ENCODE measurements around the gene KIF2A. TPM values are rescaled to one million over a fixed set of nuclear protein-coding genes. Genes with fewer than 3 reads are reported as not detected.
"Not testable (repeated sequence)": the region's sequence is repeated elsewhere in the genome, so short reads cannot be mapped to it uniquely, and the experiment has no call there.

KIF2A gene
- total RNA-seq, 1 donor from 2014 or later, result 67.0 TPM

- DNase-seq (ENCODE audit: low read depth in 2 of 2), result not testable (repeated sequence)
Measured at GRCh38 chr5:62291829-62292228, 14.2 kb upstream of the KIF2A start.

GRCh38 chr5:62296998-62297397, 9.0 kb upstream of the KIF2A start:
- no peak for DNase-seq (ENCODE audit: low read depth in 2 of 2)

- no peak for DNase-seq (ENCODE audit: low read depth in 2 of 2)
Measured at GRCh38 chr5:62298118-62298517, 7.9 kb upstream of the KIF2A start.

GRCh38 chr5:62299101-62299500, 6.9 kb upstream of the KIF2A start:
- DNase-seq (ENCODE audit: low read depth in 2 of 2), result no peak

GRCh38 chr5:62299600-62299999, 6.4 kb upstream of the KIF2A start:
- DNase-seq (ENCODE audit: low read depth in 2 of 2), result no peak

- no peak for DNase-seq (ENCODE audit: low read depth in 2 of 2)
Measured at GRCh38 chr5:62305358-62305714, 670 bp upstream of the KIF2A start.

GRCh38 chr5:62306323-62306895, 403 bp downstream of the KIF2A start:
- peak; percentile 32 to 78 for DNase-seq (ENCODE audit: low read depth in 2 of 2)

GRCh38 chr5:62306896-62307689, 1.1 kb downstream of the KIF2A start:
- peak in 1 of 2 donors; percentile 45 for DNase-seq (ENCODE audit: low read depth in 2 of 2)

GRCh38 chr5:62308439-62308838, 2.4 kb downstream of the KIF2A start:
- no peak for DNase-seq (ENCODE audit: low read depth in 2 of 2)

- no peak for DNase-seq (ENCODE audit: low read depth in 2 of 2)
Measured at GRCh38 chr5:62309107-62309506, 3.1 kb downstream of the KIF2A start.

GRCh38 chr5:62310426-62311143, 4.6 kb downstream of the KIF2A start:
- no peak for DNase-seq (ENCODE audit: low read depth in 2 of 2)

- no peak for DNase-seq (ENCODE audit: low read depth in 2 of 2)
Measured at GRCh38 chr5:62312036-62312435, 6.0 kb downstream of the KIF2A start.

- no peak for DNase-seq (ENCODE audit: low read depth in 2 of 2)
Measured at GRCh38 chr5:62312674-62313073, 6.7 kb downstream of the KIF2A start.

- DNase-seq (ENCODE audit: low read depth in 2 of 2), result no peak
Measured at GRCh38 chr5:62314213-62314830, 8.3 kb downstream of the KIF2A start.

- no peak for DNase-seq (ENCODE audit: low read depth in 2 of 2)
Measured at GRCh38 chr5:62315376-62316175, 9.6 kb downstream of the KIF2A start.

- no peak for DNase-seq (ENCODE audit: low read depth in 2 of 2)
Measured at GRCh38 chr5:62316176-62316502, 10.1 kb downstream of the KIF2A start.

- DNase-seq (ENCODE audit: low read depth in 2 of 2), result no peak
Measured at GRCh38 chr5:62317810-62318209, 11.8 kb downstream of the KIF2A start.

- DNase-seq (ENCODE audit: low read depth in 2 of 2), result no peak
Measured at GRCh38 chr5:62322484-62322883, 16.5 kb downstream of the KIF2A start.

GRCh38 chr5:62326302-62326701, 20.3 kb downstream of the KIF2A start:
- no peak for DNase-seq (ENCODE audit: low read depth in 2 of 2)

- DNase-seq (ENCODE audit: low read depth in 2 of 2), result no peak
Measured at GRCh38 chr5:62326702-62327101, 20.7 kb downstream of the KIF2A start.
